Gastroesophageal sphincter (tissue), 4 donors: ENCODE measurements around the gene RFX8. TPM values are rescaled to one million over a fixed set of nuclear protein-coding genes. Genes with fewer than 3 reads are reported as not detected.
A peak's percentile ranks its signal among the peaks of the same experiment; 100 is the strongest.

ENCODE experiments used
- ATAC-seq: fragments of 150-250 bp; one replicate; pipeline ENCODE4 v1.9.1; 2016; ENCODE audit warnings: mild to moderate bottlenecking, moderate library complexity
- H3K27ac ChIP-seq, 4 donors: fragments of 200-600 bp; sonication (generic) in 3 of 4; 1 replicate in 3 of 4; 2 replicates in 1 of 4; pipeline ENCODE4 v1.5.1; 2016 to 2019
- H3K27me3 ChIP-seq: fragments of 200-600 bp; sonication (generic); one replicate; pipeline ENCODE4 v1.5.1; 2019
- H3K36me3 ChIP-seq, 2 donors: fragments of 200-600 bp; sonication (generic); one replicate each; pipeline ENCODE4 v1.5.1; 2019; ENCODE audit warnings: control low read depth in 1 of 2
- H3K4me1 ChIP-seq, 3 donors: fragments of 200-600 bp; sonication (generic); 1 replicate in 2 of 3; 2 replicates in 1 of 3; pipeline ENCODE4 v1.5.1; 2016 to 2019; ENCODE audit warnings: control low read depth in 2 of 3
- H3K4me3 ChIP-seq, 2 donors: fragments of 200-600 bp; sonication (generic); one replicate each; pipeline ENCODE4 v1.5.1; 2019; ENCODE audit warnings: mild to moderate bottlenecking in 1 of 2, moderate library complexity in 1 of 2
- H3K9me3 ChIP-seq, 3 donors: fragments of 200-600 bp; sonication (generic); one replicate each; pipeline ENCODE4 v1.5.1; 2017 to 2019; ENCODE audit warnings: control low read depth in 2 of 3
- CTCF ChIP-seq, 4 experiments: fragments of 200-600 bp in 2 of 4; fragments of 450-650 bp in 2 of 4; sonication (generic) in 1 of 4; IDR thresholded peaks; one replicate each; pipeline ENCODE4 v1.5.1; 2017 to 2019; ENCODE audit warnings: antibody characterized with exemption in 4 of 4, mild to moderate bottlenecking in 2 of 4, moderate library complexity in 2 of 4
- EP300 ChIP-seq: sonication (generic); formaldehyde crosslinking; IDR thresholded peaks from one replicate; pipeline ENCODE4 v1.6.1; 2017; ENCODE audit warnings: antibody characterized with exemption, mild to moderate bottlenecking
- POLR2A ChIP-seq, 2 donors: fragments of 450-650 bp; IDR thresholded peaks; one replicate each; pipeline ENCODE4 v1.6.1; 2017; ENCODE audit warnings: antibody characterized with exemption in 2 of 2, mild to moderate bottlenecking in 2 of 2, moderate library complexity in 1 of 2
- POLR2AphosphoS5 ChIP-seq: sonication (generic); formaldehyde crosslinking; IDR thresholded peaks from one replicate; pipeline ENCODE4 v1.6.1; 2017; ENCODE audit warnings: antibody characterized with exemption
- WGBS, 2 donors: methylation state at CpG; one replicate each; pipeline ENCODE4 v1.1.5; 2018; ENCODE audit warnings: low coverage in 1 of 2; 5-methylcytosine and 5-hydroxymethylcytosine counted together
- total RNA-seq, 4 donors: library from RNA; depleted of rRNA; stranded (reverse); fragments of >200 nt; gene quantifications; one replicate each; pipeline ENCODE4 v1.1.0, GENCODE V29; 2016

RFX8 gene
- total RNA-seq, 4 donors from 2014 or later, result 0.54 TPM; not detected in 3

- Histone ChIP-seq H3K27me3 (no peaks in the 10 kb centered on the region), H3K27ac (peak overlapping the region in 3 of 4 donors; percentile 66 to 79 (median 77)), H3K4me1 (peaks cover 0 to 21% (median 6%) of the 10 kb centered on the region in 3 donors), H3K4me3 (peak overlapping the region; percentile 35 to 72), H3K36me3 (no peaks in the 10 kb centered on the region), H3K9me3 (no peaks in the 10 kb centered on the region)
- ATAC-seq, result peak; percentile 42
- WGBS, 2 donors, result 29 to 34% methylated on average over 2 to 3 of the region's 3 CpGs
- TF ChIP-seq POLR2A (IDR thresholded peaks at IDR 0.05) (no peak), CTCF (IDR thresholded peaks at IDR 0.05) (no peak), POLR2AphosphoS5 (no peak), EP300 (no peak)
Measured at GRCh38 chr2:101473591-101473910, 1.4 kb downstream of the RFX8 start.

- TF ChIP-seq CTCF (IDR thresholded peaks at IDR 0.05) (no peak), POLR2AphosphoS5 (no peak), POLR2A (IDR thresholded peaks at IDR 0.05) (no peak), EP300 (no peak)
- 79 to 100% methylated on average over 2 to 3 of the region's 4 CpGs for WGBS, 2 donors
- H3K27me3 ChIP-seq, result no peaks in the 10 kb centered on the region
- no peak overlapping the region for H3K27ac ChIP-seq
- no peak for ATAC-seq
- peaks cover 0 to 21% (median 4%) of the 10 kb centered on the region in 3 donors for H3K4me1 ChIP-seq
- no peak overlapping the region for H3K4me3 ChIP-seq
- H3K36me3 ChIP-seq, result no peaks in the 10 kb centered on the region
- H3K9me3 ChIP-seq, result no peaks in the 10 kb centered on the region
Measured at GRCh38 chr2:101469863-101470262, 5.0 kb downstream of the RFX8 start.

- no peaks in the 10 kb centered on the region for H3K36me3 ChIP-seq
- H3K4me1 ChIP-seq, result peaks cover 0 to 10% (median 5%) of the 10 kb centered on the region in 3 donors
- H3K27ac ChIP-seq, result no peak overlapping the region
- WGBS, 2 donors, result 87% methylated on average over 3 of the region's 4 CpGs; no CpG with 5 or more reads in 1 of the 2 donors
- no peak overlapping the region for H3K4me3 ChIP-seq
- no peaks in the 10 kb centered on the region for H3K27me3 ChIP-seq
- ATAC-seq, result no peak
- TF ChIP-seq EP300, result no peak
- TF ChIP-seq POLR2AphosphoS5, result no peak
- TF ChIP-seq CTCF (IDR thresholded peaks at IDR 0.05), result no peak
- TF ChIP-seq POLR2A (IDR thresholded peaks at IDR 0.05), result no peak
- no peaks in the 10 kb centered on the region for H3K9me3 ChIP-seq
Measured at GRCh38 chr2:101467306-101467705, 7.6 kb downstream of the RFX8 start.

DNA sequence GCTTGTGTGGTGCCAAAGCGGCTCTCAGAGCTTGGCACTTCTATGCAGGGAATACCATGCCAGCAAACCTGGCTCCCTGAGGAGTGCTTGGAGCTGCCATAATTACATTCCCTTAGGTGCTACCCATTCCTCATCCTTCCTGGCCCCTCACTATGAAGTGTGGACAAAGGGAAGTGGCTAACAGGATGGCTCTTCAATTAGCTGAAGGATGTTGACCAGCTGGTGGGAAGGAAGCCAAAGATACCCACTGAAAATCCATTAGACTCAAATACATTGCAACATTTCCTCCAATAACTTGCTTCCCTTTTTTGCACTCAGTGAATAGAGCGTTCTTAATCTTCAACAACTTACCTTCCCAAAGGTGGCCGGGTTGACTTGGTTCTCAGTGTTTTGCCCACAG, 8.5 kb downstream of the RFX8 start:
- no peaks in the 10 kb centered on the region for H3K36me3 ChIP-seq
- ATAC-seq, result no peak

More for the DNA sequence above, 8.5 kb downstream of the RFX8 start:
- Histone ChIP-seq H3K4me3 (no peak overlapping the region), H3K9me3 (no peaks in the 10 kb centered on the region), H3K27me3 (no peaks in the 10 kb centered on the region), H3K27ac (no peak overlapping the region), H3K4me1 (peaks cover 0 to 10% (median 5%) of the 10 kb centered on the region in 3 donors)
- 88% methylated on average over 3 of the region's 3 CpGs; no CpG with 5 or more reads in 1 of the 2 donors for WGBS, 2 donors
- no peak for TF ChIP-seq CTCF (IDR thresholded peaks at IDR 0.05)
- no peak for TF ChIP-seq POLR2A (IDR thresholded peaks at IDR 0.05)
- TF ChIP-seq EP300, result no peak
- no peak for TF ChIP-seq POLR2AphosphoS5
